ENCODE results near the gene BPIFB1.

BPIFB1 gene

GRCh38 chr20:33282991-33283555 is at the start of gene BPIFB1:
TSS of gene BPIFB1 (plus strand) at chr20:33283214. CDS start at chr20:33286074, 2,860 bp downstream.
- no peak for DNase-seq

- no peak for DNase-seq
Observed at GRCh38 chr20:33234050-33234449, 49.0 kb upstream of the BPIFB1 start.

GRCh38 chr20:33235696-33236095 is 47.3 kb upstream of the BPIFB1 start, which contains the start of gene BPIFA1:
TSS of gene BPIFA1 (plus strand) at chr20:33235996. CDS start at chr20:33237712, 1,716 bp downstream.
- no peak for DNase-seq

DNA sequence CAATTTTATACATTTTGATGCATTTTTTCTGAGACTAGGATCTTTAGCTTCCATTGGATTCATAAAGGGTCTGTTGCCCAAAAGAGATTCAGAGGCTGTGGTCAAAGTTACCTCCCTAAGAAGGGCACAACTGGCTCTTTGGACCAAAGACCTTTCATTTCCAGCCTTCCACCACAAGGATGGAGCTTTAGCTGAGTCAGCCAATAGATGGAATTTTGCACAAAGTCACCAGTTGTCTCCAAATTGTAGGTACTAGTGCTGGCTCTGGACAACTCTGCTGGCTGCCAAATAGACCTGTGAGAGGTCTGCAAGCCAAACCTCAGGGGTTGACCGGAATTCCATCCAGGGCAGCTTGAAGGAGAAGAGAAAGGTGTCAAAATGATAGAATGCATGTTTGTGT is 46.7 kb upstream of the BPIFB1 start:
- no peak for DNase-seq

- no peak for DNase-seq
Observed at GRCh38 chr20:33237989-33238388, 45.0 kb upstream of the BPIFB1 start.

DNA sequence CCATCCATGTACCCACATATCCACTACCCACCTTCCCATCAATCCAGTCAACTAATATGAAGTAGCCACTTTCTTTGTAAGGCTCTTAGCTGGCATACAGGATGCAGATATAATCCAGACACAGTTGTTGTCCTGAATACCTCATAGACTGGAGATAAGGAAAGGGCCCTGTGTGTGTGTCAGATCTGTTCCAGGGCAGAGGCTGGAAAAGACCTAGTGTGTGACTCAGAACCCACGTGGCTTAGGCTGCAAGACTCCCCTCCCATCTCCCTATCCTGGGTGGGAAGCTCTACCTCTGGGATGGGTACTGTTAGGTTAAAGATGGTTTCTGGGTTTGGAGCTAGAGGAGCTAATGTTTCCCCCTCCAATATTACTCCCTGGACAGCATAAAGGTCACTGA is 43.6 kb upstream of the BPIFB1 start:
- no peak for DNase-seq

- DNase-seq: no peak
Observed at GRCh38 chr20:33239979-33240736, 42.9 kb upstream of the BPIFB1 start.

GRCh38 chr20:33240923-33241322 is 42.1 kb upstream of the BPIFB1 start:
- no peak for DNase-seq

- DNase-seq: no peak
Observed at GRCh38 chr20:33242319-33243100, 40.5 kb upstream of the BPIFB1 start.

DNA sequence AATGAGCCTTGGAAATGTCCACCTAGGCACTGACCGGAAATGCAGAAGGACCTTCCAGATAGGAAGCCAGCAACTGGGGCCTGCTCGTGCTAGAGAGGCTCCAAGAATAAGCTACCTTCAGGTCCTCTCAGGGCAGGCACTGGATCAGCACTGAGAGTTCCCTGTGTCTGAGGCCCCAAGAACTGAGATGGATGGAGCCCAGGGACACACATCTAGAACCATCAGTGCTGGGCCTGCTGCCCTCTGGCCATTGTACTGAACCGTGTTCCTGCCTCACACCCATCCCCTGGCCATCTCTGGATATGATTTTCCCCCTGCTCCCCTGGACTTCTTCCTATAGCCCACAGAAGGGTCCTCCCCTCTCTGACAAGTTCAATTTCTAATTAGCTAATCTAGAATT is 36.9 kb upstream of the BPIFB1 start:
- DNase-seq: no peak

DNA sequence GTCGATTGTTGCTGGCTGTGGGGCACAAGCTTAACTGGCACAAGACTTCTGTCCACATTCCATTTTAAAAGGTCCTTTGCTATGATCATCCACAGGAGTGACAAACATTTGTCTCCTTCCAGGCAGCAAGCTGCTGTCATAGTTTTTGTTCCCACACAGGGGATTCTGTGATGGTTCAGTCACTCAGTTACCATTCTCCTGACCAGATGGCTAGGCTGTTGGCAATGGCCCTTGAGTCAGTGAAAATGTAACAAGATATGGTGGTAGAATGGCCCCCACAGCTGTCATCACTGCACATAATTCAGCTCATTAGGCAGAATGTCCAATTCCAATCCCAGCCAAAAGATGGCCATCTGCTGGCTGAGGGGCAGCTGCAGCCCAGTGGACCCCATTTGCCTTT is 33.6 kb upstream of the BPIFB1 start:
- no peak for DNase-seq

DNA sequence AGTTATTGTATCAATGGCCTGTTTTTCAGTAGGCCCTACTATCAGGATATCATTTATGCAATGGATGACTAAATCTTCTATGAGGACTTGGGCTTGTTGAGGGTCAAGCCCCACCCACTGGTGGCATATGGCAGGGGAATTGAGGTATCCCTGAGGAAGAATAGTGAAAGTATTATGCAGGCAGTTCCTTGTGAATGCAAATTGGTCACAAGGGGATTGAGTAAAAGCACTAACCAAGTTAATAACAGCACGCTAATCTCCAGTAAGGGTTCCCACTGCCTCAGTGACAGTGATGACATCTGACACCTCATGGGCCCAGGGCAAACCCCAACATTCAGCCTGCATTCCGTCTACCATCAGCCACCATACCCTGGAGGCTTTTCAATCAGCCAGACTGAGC is 32.3 kb upstream of the BPIFB1 start:
- DNase-seq: no peak

DNA sequence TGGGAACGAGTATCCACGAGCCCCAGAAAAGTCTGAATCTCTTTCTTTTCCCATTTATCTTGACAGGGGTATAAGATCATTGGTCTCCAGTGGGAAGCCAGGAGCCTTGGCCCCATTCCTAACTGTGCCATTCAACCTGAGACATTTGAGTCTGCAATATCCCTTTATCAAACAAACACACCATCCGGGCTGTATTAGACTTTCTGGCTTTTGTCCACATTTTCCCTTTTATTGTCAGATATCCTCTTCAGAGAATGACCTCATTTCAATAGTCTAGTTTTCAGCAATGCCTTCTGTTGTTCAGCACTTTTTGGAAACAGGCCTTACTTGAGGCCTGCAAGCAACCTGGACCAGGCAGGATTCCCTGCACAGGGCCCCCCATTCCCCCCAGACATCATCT is 31.5 kb upstream of the BPIFB1 start:
- no peak for DNase-seq

DNA sequence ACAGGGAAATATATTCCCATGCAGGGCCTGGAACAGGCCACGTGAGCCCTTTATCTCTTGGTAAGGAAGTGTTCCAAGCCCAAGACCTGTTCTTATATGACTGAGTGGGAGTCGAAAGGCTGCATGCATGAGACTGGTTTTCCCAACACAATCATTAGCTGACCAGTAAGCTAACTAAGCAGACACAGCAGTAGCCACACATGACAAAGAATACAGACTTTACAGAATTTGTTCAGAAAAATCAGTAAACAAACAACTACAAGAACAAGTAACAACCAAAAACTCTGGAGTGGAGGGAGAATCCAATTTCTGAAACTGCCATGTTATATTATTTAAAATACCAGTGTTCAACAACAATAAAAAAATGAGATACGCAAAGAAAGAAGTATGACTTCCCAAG is 30.6 kb upstream of the BPIFB1 start:
- DNase-seq: no peak

GRCh38 chr20:33255005-33255404 is 28.0 kb upstream of the BPIFB1 start:
- DNase-seq: no peak

DNA sequence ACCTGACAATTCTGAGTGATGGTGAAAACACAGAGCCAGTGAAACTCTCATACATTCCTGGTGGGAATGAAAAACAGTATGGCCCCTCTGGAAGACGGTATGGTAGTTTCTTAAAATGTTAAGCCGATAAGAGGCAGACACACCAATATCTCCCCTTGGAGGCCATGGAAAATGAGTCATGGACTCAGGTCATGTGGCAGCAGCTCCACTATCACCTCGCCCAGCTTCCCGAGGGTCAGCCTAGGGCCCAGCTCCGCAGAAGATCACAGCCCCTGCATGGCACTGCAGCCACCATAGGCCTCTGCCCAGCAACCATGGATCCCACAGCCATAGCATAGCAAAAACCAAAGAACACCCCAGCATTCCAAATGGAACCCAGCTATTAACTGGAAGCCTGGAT is 25.8 kb upstream of the BPIFB1 start:
- no peak for DNase-seq

DNA sequence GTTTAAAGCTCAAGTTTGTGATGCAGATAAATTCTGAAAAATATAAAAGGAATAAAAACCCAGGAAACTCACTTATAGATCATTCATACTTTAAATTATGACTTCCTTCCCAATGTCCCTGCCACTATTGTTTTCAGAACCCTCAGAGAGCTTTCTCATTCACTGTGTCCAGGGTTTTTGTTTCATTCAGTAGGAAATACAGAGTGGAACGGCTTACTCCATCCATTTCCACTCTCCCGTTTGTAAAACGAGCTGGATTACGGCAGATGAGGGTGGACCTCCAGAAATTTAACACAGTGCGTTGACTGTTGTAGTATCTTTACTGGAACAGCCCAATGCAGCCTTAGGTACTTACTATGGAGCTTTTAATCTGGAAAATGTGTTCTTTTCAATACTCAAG is 23.6 kb upstream of the BPIFB1 start:
- DNase-seq: no peak

GRCh38 chr20:33261465-33261864 is 21.5 kb upstream of the BPIFB1 start:
- DNase-seq: no peak

DNA sequence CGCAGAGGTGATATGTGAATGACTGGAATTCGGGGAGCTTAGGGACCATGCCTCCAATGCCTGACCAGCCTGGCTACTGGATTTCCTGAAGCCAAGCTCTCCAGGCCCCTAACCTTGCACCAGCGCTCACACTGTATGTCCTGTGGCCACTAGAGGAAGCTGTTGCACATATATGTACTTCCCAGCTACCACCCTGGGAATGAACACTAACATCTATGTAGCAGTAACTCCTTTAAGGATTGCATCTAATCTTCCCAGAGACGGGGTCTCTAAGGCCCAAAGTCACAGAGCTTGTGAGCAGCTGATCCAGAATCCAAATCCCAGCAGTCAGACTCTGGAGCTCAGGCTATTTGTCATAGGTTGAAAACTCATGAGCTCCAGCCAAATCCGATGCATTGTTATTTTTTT is 20.4 kb upstream of the BPIFB1 start:
- DNase-seq: peak; percentile 4

GRCh38 chr20:33263784-33264183 is 19.2 kb upstream of the BPIFB1 start:
- no peak for DNase-seq

GRCh38 chr20:33267701-33268100 is 15.3 kb upstream of the BPIFB1 start:
- no peak for DNase-seq

DNA sequence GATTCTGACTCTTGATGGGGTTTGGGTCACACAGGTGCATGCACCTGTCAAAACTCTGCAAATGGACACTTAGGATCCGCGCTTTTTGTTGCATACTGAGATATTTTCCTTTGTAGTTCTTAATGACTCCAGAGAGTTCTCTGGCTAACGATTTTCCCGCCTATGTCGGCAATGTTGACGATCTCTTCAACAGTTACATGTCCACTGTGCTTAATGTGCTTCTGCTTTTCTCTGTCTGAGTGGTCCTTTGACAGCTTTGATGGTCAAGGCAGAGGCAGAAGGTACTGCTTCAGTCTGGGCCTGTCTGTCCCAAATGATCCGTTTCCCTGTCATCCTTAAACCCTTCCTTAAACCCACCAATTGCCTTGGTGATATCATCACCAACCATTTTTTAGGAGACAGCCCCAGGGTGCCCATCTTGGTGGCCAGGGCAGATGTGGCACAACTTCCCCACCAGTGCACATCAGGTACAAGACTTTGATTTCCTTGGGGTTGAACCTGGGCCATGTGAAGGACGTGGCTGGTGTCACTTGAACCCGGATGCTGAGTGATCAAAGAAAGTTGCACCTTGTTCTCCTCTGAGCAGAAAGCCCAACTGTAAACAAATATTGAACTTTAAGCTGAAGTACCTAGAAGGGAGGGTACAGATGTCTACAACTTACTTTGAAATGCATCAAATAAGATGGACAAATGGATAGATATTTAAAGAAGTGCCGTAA is 10.7 kb upstream of the BPIFB1 start:
- no peak for DNase-seq

- DNase-seq: peak; percentile 4
Observed at GRCh38 chr20:33273117-33273851, 9.7 kb upstream of the BPIFB1 start.

All from stimulated activated CD4-positive, alpha-beta T cell treated with anti-CD3 and anti-CD28 coated beads, Interleukin-1b, Interleukin-23, amount 100 ng/mL, for 48 hours (primary cell).